IMR-90 (cell line): ENCODE data around the gene FOCAD. TPM values are rescaled to one million over a fixed set of nuclear protein-coding genes. Genes with fewer than 3 reads are reported as not detected.
A peak's percentile ranks its signal among the peaks of the same experiment; 100 is the strongest.

Experiments used
- ATAC-seq: fragments of 200-7000 bp; cut with Tn5 transposase; 2 replicates; pipeline ENCODE4 v1.9.1; 2020; ENCODE audit warnings: low read depth, mild to moderate bottlenecking, moderate library complexity
- BruUV-seq: library from RNA; stranded (reverse); fragments of 400-500 nt; replicated peaks from 2 replicates; lab custom pipeline; 2021; lab: Mats Ljungman, UMichigan
- CTCF ChIA-PET: fragments of 300-600 bp; formaldehyde crosslinking; extraction: SDS; loops from one replicate; lab custom pipeline; 2021; ENCODE audit warnings: antibody characterized with exemption; lab: Yijun Ruan, JAX
- POLR2A ChIA-PET: fragments of 300-600 bp; sonication (Branson Sonifier 250); formaldehyde crosslinking; loops from one replicate; lab custom pipeline; 2022; ENCODE audit warnings: antibody characterized with exemption; ENCODE audit not compliant: unreplicated experiment; lab: Charles Lee
- DNase-seq: peaks from one replicate; pipeline ENCODE4 v3.0.0; 2013
- H2AFZ ChIP-seq: replicated peaks from 2 replicates; pipeline ENCODE3; 2013; ENCODE audit warnings: low read length, mild to moderate bottlenecking; ENCODE audit not compliant: poor library complexity
- H2AK5ac ChIP-seq: 2 replicates; pipeline ENCODE4 v1.6.1; 2013; ENCODE audit warnings: low read depth, low read length, inconsistent platforms
- H2AK9ac ChIP-seq: replicated peaks from 2 replicates; pipeline ENCODE3; 2013; ENCODE audit warnings: mild to moderate bottlenecking, low read depth, low read length, moderate library complexity; ENCODE audit not compliant: poor library complexity
- H2BK120ac ChIP-seq: 2 replicates; pipeline ENCODE4 v1.6.1; 2013; ENCODE audit warnings: low read depth, low read length, inconsistent platforms
- H2BK15ac ChIP-seq: 3 replicates; pipeline ENCODE4 v1.6.1; 2013; ENCODE audit warnings: low read depth, low read length, inconsistent platforms
- H2BK20ac ChIP-seq: 2 replicates; pipeline ENCODE4 v1.6.1; 2013; ENCODE audit warnings: low read depth, mild to moderate bottlenecking, inconsistent platforms, low read length, moderate library complexity
- H2BK5ac ChIP-seq: 2 replicates; pipeline ENCODE4 v1.6.1; 2013; ENCODE audit warnings: mild to moderate bottlenecking, low read depth, low read length, inconsistent platforms; ENCODE audit not compliant: poor library complexity, severe bottlenecking
- H3K14ac ChIP-seq: replicated peaks from 2 replicates; pipeline ENCODE4 v1.6.1; 2013; ENCODE audit warnings: low read depth, low read length, inconsistent platforms
- H3K18ac ChIP-seq: 2 replicates; pipeline ENCODE4 v1.6.1; 2013; ENCODE audit warnings: low read depth, low read length, control low read depth
- H3K23ac ChIP-seq: 2 replicates; pipeline ENCODE4 v1.6.1; 2013; ENCODE audit warnings: low read depth, low read length, inconsistent platforms
- H3K27ac ChIP-seq: 2 replicates; pipeline ENCODE4 v1.5.1; 2013; ENCODE audit warnings: mild to moderate bottlenecking, control low read depth, low read length; ENCODE audit not compliant: insufficient read depth
- H3K27me3 ChIP-seq: 2 replicates; pipeline ENCODE4 v1.6.1; 2013; ENCODE audit warnings: low read length; ENCODE audit not compliant: control insufficient read depth, insufficient read depth
- H3K36me3 ChIP-seq: 2 replicates; pipeline ENCODE4 v1.6.1; 2013; ENCODE audit warnings: low read length, mixed read lengths; ENCODE audit not compliant: control insufficient read depth, insufficient read depth
- H3K4ac ChIP-seq: 2 replicates; pipeline ENCODE4 v1.6.1; 2013; ENCODE audit warnings: low read depth, low read length, inconsistent platforms
- H3K4me1 ChIP-seq: 2 replicates; pipeline ENCODE4 v1.6.1; 2013; ENCODE audit warnings: low read length, mixed read lengths; ENCODE audit not compliant: control insufficient read depth, insufficient read depth
- H3K4me2 ChIP-seq: 2 replicates; pipeline ENCODE4 v1.6.1; 2013; ENCODE audit warnings: low read depth, mild to moderate bottlenecking, control low read depth, low read length, moderate library complexity
- H3K4me3 ChIP-seq: 2 replicates; pipeline ENCODE4 v1.5.1; 2013; ENCODE audit warnings: low read depth, mild to moderate bottlenecking, control low read depth, low read length, moderate library complexity; ENCODE audit not compliant: insufficient read depth
- H3K56ac ChIP-seq: 2 replicates; pipeline ENCODE4 v1.6.1; 2013; ENCODE audit warnings: low read length, inconsistent platforms; ENCODE audit not compliant: insufficient read depth; ENCODE audit errors: extremely low read depth
- H3K79me1 ChIP-seq, 2 experiments: 2 replicates each; pipeline ENCODE4 v1.6.1; 2013; ENCODE audit warnings: low read length in 2 of 2, inconsistent platforms in 1 of 2, low read depth in 1 of 2
- H3K9ac ChIP-seq: 2 replicates; pipeline ENCODE4 v1.6.1; 2013; ENCODE audit warnings: low read depth, low read length, control low read depth
- H3K9me1 ChIP-seq: 2 replicates; pipeline ENCODE4 v1.6.1; 2013; ENCODE audit warnings: low read length, inconsistent platforms; ENCODE audit not compliant: insufficient read depth
- H3K9me3 ChIP-seq: 2 replicates; pipeline ENCODE4 v1.6.1; 2013; ENCODE audit warnings: low read length; ENCODE audit not compliant: control insufficient read depth, insufficient read depth
- H4K20me1 ChIP-seq: 2 replicates; pipeline ENCODE4 v1.6.1; 2013; ENCODE audit warnings: low read length, inconsistent platforms; ENCODE audit not compliant: insufficient read depth
- H4K5ac ChIP-seq: 2 replicates; pipeline ENCODE4 v1.6.1; 2013; ENCODE audit warnings: mild to moderate bottlenecking, low read depth, low read length, control low read depth
- H4K8ac ChIP-seq, 2 experiments: 2 replicates each; pipeline ENCODE4 v1.6.1; 2013; ENCODE audit warnings: low read depth in 2 of 2, low read length in 2 of 2, control low read depth in 1 of 2, inconsistent platforms in 1 of 2
- H4K91ac ChIP-seq: 2 replicates; pipeline ENCODE4 v1.6.1; 2013; ENCODE audit warnings: low read depth, low read length, inconsistent platforms; ENCODE audit not compliant: insufficient read depth
- BHLHE40 ChIP-seq: fragments of 150-350 bp; IDR thresholded peaks from 2 replicates; pipeline ENCODE4 v1.6.1; 2016; ENCODE audit warnings: mild to moderate bottlenecking, low read depth, low read length
- CEBPB ChIP-seq: IDR thresholded peaks from 2 replicates; pipeline ENCODE4 v1.6.1; 2012; ENCODE audit warnings: low read depth, low read length, improper control_type of control experiment
- CHD1 ChIP-seq: IDR thresholded peaks from 2 replicates; pipeline ENCODE4 v1.6.1; 2012; ENCODE audit warnings: low read depth, low read length, improper control_type of control experiment
- FOS ChIP-seq: fragments of 150-350 bp; IDR thresholded peaks from 2 replicates; pipeline ENCODE4 v1.6.1; 2016; ENCODE audit warnings: low read depth, low read length
- MAFK ChIP-seq: IDR thresholded peaks from 2 replicates; pipeline ENCODE4 v1.6.1; 2012; ENCODE audit warnings: low read depth, low read length, improper control_type of control experiment
- MAZ ChIP-seq: IDR thresholded peaks from 2 replicates; pipeline ENCODE4 v1.6.1; 2012; ENCODE audit warnings: low read depth, mild to moderate bottlenecking, low read length, improper control_type of control experiment, moderate library complexity, borderline replicate concordance
- MXI1 ChIP-seq: IDR thresholded peaks from 2 replicates; pipeline ENCODE4 v1.6.1; 2012; ENCODE audit warnings: low read depth, mild to moderate bottlenecking, low read length, moderate library complexity, borderline replicate concordance
- NFE2L2 ChIP-seq: fragments of 150-350 bp; IDR thresholded peaks from 2 replicates; pipeline ENCODE4 v1.6.1; 2016; ENCODE audit warnings: low read depth, mild to moderate bottlenecking, low read length
- POLR2A ChIP-seq: IDR thresholded peaks from 2 replicates; pipeline ENCODE4 v1.6.1; 2012; ENCODE audit warnings: mild to moderate bottlenecking, low read depth, low read length
- RAD21 ChIP-seq: IDR thresholded peaks from 2 replicates; pipeline ENCODE4 v1.6.1; 2012; ENCODE audit warnings: low read length, improper control_type of control experiment
- RCOR1 ChIP-seq: IDR thresholded peaks from 2 replicates; pipeline ENCODE4 v1.6.1; 2012; ENCODE audit warnings: mild to moderate bottlenecking, low read length, improper control_type of control experiment; ENCODE audit not compliant: insufficient replicate concordance
- RFX5 ChIP-seq: IDR thresholded peaks from 2 replicates; pipeline ENCODE4 v1.8.0; 2012; ENCODE audit warnings: low read depth, mild to moderate bottlenecking, low read length, moderate library complexity
- SMC3 ChIP-seq: fragments of 150-350 bp; IDR thresholded peaks from 2 replicates; pipeline ENCODE4 v1.6.1; 2016; ENCODE audit warnings: low read depth, mild to moderate bottlenecking, antibody characterized with exemption, low read length, moderate library complexity
- WGBS, 2 experiments: methylation state at CpG; one replicate each; pipeline versions ENCODE4 v1.1.5 to v1.1.7; 2013; ENCODE audit warnings: missing lambda C conversion rate in 2 of 2; ENCODE audit not compliant: insufficient read length in 1 of 2; ENCODE audit errors: extremely low coverage in 2 of 2; 5-methylcytosine and 5-hydroxymethylcytosine counted together
- dilution Hi-C: fragments of 300-500 bp; cut with HindIII; formaldehyde crosslinking; loops from one replicate; pipeline ENCODE4 v1.14.3; 2018; ENCODE audit warnings: low sequenced_read_pairs; ENCODE audit not compliant: unreplicated experiment
- in situ Hi-C: fragments of 300-500 bp; cut with MboI; formaldehyde crosslinking; loops from 3 replicates; pipeline ENCODE4 v1.14.3; 2019; ENCODE audit warnings: low sequenced_read_pairs, inconsistent platforms, mixed read lengths
- intact Hi-C: fragments of 100-400 bp; cut with micrococcal nuclease; formaldehyde crosslinking; loops from 2 replicates; pipeline ENCODE4 v1.10.0; 2022
- polyA plus RNA-seq, 3 experiments: library from polyadenylated mRNA; depleted of rRNA; stranded (reverse); fragments of >200 nt; gene quantifications; 2 replicates each; pipeline ENCODE4 v1.2.3, GENCODE V29; 2012; ENCODE audit warnings: low replicate concordance in 1 of 3
- total RNA-seq: library from RNA; depleted of rRNA; stranded (reverse); fragments of >200 nt; gene quantifications from 2 replicates; pipeline ENCODE4 v1.2.3, GENCODE V29; 2012
- TF ChIP-seq, protein P1 (sequence below): conservative IDR thresholded peaks from 2 replicates; pipeline ENCODE4 v1.5.1; 2012; ENCODE audit warnings: mild to moderate bottlenecking, low read depth, low read length, improper control_type of control experiment
- TF ChIP-seq, protein P2 (sequence below): fragments of 150-350 bp; IDR thresholded peaks from 2 replicates; pipeline ENCODE4 v1.6.1; 2016; ENCODE audit warnings: low read depth, mild to moderate bottlenecking, low read length, moderate library complexity, borderline replicate concordance
- TF ChIP-seq, protein P3 (sequence below): fragments of 150-350 bp; IDR thresholded peaks from 2 replicates; pipeline ENCODE4 v1.6.1; 2017; ENCODE audit warnings: mild to moderate bottlenecking, antibody characterized with exemption, low read length, low read depth

Gene FOCAD
- total and polyA plus RNA-seq, 2 of the 4 experiments (the other 2 are of a cell fraction): 28.8 to 91.2 TPM

GRCh38 chr9:20754556-20754955 lies 70.5 kb downstream of the FOCAD start:
- TF ChIP-seq, protein P1, sequence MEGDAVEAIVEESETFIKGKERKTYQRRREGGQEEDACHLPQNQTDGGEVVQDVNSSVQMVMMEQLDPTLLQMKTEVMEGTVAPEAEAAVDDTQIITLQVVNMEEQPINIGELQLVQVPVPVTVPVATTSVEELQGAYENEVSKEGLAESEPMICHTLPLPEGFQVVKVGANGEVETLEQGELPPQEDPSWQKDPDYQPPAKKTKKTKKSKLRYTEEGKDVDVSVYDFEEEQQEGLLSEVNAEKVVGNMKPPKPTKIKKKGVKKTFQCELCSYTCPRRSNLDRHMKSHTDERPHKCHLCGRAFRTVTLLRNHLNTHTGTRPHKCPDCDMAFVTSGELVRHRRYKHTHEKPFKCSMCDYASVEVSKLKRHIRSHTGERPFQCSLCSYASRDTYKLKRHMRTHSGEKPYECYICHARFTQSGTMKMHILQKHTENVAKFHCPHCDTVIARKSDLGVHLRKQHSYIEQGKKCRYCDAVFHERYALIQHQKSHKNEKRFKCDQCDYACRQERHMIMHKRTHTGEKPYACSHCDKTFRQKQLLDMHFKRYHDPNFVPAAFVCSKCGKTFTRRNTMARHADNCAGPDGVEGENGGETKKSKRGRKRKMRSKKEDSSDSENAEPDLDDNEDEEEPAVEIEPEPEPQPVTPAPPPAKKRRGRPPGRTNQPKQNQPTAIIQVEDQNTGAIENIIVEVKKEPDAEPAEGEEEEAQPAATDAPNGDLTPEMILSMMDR: no peak
- TF ChIP-seq RFX5: no peak
- no peak for TF ChIP-seq POLR2A
- TF ChIP-seq RCOR1: no peak
- no peak for TF ChIP-seq SMC3
- TF ChIP-seq, protein P2, sequence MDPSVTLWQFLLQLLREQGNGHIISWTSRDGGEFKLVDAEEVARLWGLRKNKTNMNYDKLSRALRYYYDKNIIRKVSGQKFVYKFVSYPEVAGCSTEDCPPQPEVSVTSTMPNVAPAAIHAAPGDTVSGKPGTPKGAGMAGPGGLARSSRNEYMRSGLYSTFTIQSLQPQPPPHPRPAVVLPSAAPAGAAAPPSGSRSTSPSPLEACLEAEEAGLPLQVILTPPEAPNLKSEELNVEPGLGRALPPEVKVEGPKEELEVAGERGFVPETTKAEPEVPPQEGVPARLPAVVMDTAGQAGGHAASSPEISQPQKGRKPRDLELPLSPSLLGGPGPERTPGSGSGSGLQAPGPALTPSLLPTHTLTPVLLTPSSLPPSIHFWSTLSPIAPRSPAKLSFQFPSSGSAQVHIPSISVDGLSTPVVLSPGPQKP: no peak
- TF ChIP-seq, protein P3, sequence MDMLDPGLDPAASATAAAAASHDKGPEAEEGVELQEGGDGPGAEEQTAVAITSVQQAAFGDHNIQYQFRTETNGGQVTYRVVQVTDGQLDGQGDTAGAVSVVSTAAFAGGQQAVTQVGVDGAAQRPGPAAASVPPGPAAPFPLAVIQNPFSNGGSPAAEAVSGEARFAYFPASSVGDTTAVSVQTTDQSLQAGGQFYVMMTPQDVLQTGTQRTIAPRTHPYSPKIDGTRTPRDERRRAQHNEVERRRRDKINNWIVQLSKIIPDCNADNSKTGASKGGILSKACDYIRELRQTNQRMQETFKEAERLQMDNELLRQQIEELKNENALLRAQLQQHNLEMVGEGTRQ: no peak
- TF ChIP-seq MXI1: no peak
- TF ChIP-seq RAD21: no peak
- no peak for TF ChIP-seq NFE2L2
- no peak for TF ChIP-seq MAFK
- TF ChIP-seq BHLHE40: no peak
- no peak for TF ChIP-seq CHD1
- TF ChIP-seq MAZ: no peak
- no peak for TF ChIP-seq CEBPB
- TF ChIP-seq FOS: no peak
- H4K5ac ChIP-seq: no peak overlapping the region
- no peaks in the 10 kb centered on the region for H4K20me1 ChIP-seq
- H2AK9ac ChIP-seq: no peak overlapping the region
- no peak overlapping the region for H3K9ac ChIP-seq
- intact Hi-C loops: no loop called here
- H2BK5ac ChIP-seq: no peak overlapping the region
- no peak overlapping the region for H3K56ac ChIP-seq
- CTCF ChIA-PET: no interaction called here
- no peak overlapping the region for H2BK120ac ChIP-seq
- no peaks in the 10 kb centered on the region for H3K4me1 ChIP-seq
- no peak overlapping the region for H2AK5ac ChIP-seq
- H2BK15ac ChIP-seq: no peak overlapping the region
- POLR2A ChIA-PET: no interaction called here
- H3K27me3 ChIP-seq: no peaks in the 10 kb centered on the region
- no peak overlapping the region for H3K4me3 ChIP-seq
- H4K91ac ChIP-seq: no peak overlapping the region
- no peak overlapping the region for H3K27ac ChIP-seq
- no peak for ATAC-seq
- H3K9me1 ChIP-seq: no peaks in the 10 kb centered on the region
- peaks cover 2% of the 10 kb centered on the region; the same call in 1 of the 2 replicates for H3K36me3 ChIP-seq
- no peak overlapping the region for H3K18ac ChIP-seq
- no peak overlapping the region for H2BK20ac ChIP-seq
- no peak overlapping the region for H4K8ac ChIP-seq
- no peak overlapping the region for H3K14ac ChIP-seq
- H2AFZ ChIP-seq: no peak overlapping the region
- H3K4me2 ChIP-seq: no peak overlapping the region
- dilution Hi-C loops: no loop called here
- H3K79me1 ChIP-seq: peaks cover 4 to 10% of the 10 kb centered on the region in 2 experiments; a peak in 2 of 4 replicates
- DNase-seq: peak; percentile 11
- no TSS peak for BruUV-seq
- 100% methylated on average over 1 of the region's 2 CpGs; no CpG with 5 or more reads in 1 of the 2 experiments for WGBS, 2 experiments
- no peak overlapping the region for H3K4ac ChIP-seq
- in situ Hi-C loops: no loop called here
- H3K23ac ChIP-seq: no peak overlapping the region
- H3K9me3 ChIP-seq: no peaks in the 10 kb centered on the region
